H1 (cell line): ENCODE data around the gene GPHB5. TPM values are rescaled to one million over a fixed set of nuclear protein-coding genes. Genes with fewer than 3 reads are reported as not detected.

ENCODE experiments used
- CTCF ChIA-PET: fragments of 300-600 bp; sonication (Branson Sonifier 250); formaldehyde crosslinking; loops from one replicate; lab custom pipeline; 2021; ENCODE audit not compliant: partially characterized antibody; lab: Charles Lee
- POLR2A ChIA-PET: fragments of 300-600 bp; sonication (Branson Sonifier 250); formaldehyde crosslinking; loops from one replicate; lab custom pipeline; 2021; ENCODE audit warnings: inconsistent platforms; ENCODE audit not compliant: partially characterized antibody; lab: Charles Lee
- DNase-seq, 2 experiments: peaks; one replicate each; pipeline versions ENCODE4 v3.0.0 to v3.0.0-alpha.2; 2010 to 2022; ENCODE audit warnings: low spot score in 2 of 2, low read depth in 1 of 2, mixed read lengths in 1 of 2
- FAIRE-seq: peaks from 2 replicates; lab custom pipeline; 2011; peaks lifted over from hg19 to GRCh38; lab: Jason Lieb, UNC
- H2AFZ ChIP-seq: 2 replicates; pipeline ENCODE4 v1.8.1; 2012; ENCODE audit warnings: low read length, inconsistent platforms
- H2AK5ac ChIP-seq: 2 replicates; pipeline ENCODE4 v1.6.1; 2013; ENCODE audit warnings: low read depth, low read length
- H2BK120ac ChIP-seq: replicated peaks from 2 replicates; pipeline ENCODE3; 2013; ENCODE audit warnings: low read depth, low read length, inconsistent platforms
- H2BK12ac ChIP-seq: 2 replicates; pipeline ENCODE4 v1.6.1; 2013; ENCODE audit warnings: low read depth, low read length
- H2BK15ac ChIP-seq: 2 replicates; pipeline ENCODE4 v1.6.1; 2013; ENCODE audit warnings: low read length
- H2BK20ac ChIP-seq: 2 replicates; pipeline ENCODE4 v1.6.1; 2013; ENCODE audit warnings: low read length
- H2BK5ac ChIP-seq: 2 replicates; pipeline ENCODE4 v1.6.1; 2013; ENCODE audit warnings: low read depth, low read length
- H3K14ac ChIP-seq: 2 replicates; pipeline ENCODE4 v1.6.1; 2013; ENCODE audit warnings: inconsistent platforms; ENCODE audit not compliant: insufficient read length
- H3K18ac ChIP-seq: 2 replicates; pipeline ENCODE4 v1.6.1; 2013; ENCODE audit warnings: low read length; ENCODE audit errors: extremely low read depth
- H3K23ac ChIP-seq: 2 replicates; pipeline ENCODE4 v1.6.1; 2013; ENCODE audit warnings: inconsistent platforms; ENCODE audit not compliant: insufficient read length
- H3K23me2 ChIP-seq: 2 replicates; pipeline ENCODE4 v1.6.1; 2013; ENCODE audit warnings: low read depth, low read length
- H3K27ac ChIP-seq: 2 replicates; pipeline ENCODE4 v1.6.1; 2011; ENCODE audit warnings: low read depth, low read length, inconsistent platforms
- H3K27me3 ChIP-seq, 4 experiments: replicated peaks in 1 of 4; 1 replicate in 1 of 4; 2 replicates in 3 of 4; pipeline versions ENCODE4 v1.6.1 to v1.8.1; 2011 to 2013; ENCODE audit warnings: low read length in 3 of 4, mild to moderate bottlenecking in 3 of 4, inconsistent platforms in 2 of 4, mixed read lengths in 2 of 4, moderate library complexity in 1 of 4; ENCODE audit not compliant: control insufficient read depth in 3 of 4, insufficient read depth in 3 of 4; ENCODE audit errors: extremely low read depth in 1 of 4
- H3K36me3 ChIP-seq, 4 experiments: 2 replicates each; pipeline versions ENCODE4 v1.6.1 to v1.8.1; 2011 to 2013; ENCODE audit warnings: mild to moderate bottlenecking in 4 of 4, low read length in 3 of 4, moderate library complexity in 2 of 4, control low read depth in 1 of 4, inconsistent platforms in 1 of 4; ENCODE audit not compliant: insufficient read depth in 4 of 4, control insufficient read depth in 2 of 4
- H3K4ac ChIP-seq: replicated peaks from 2 replicates; pipeline ENCODE3; 2013; ENCODE audit warnings: low read length, low read depth, mixed read lengths, inconsistent platforms; ENCODE audit not compliant: insufficient read length
- H3K4me1 ChIP-seq, 4 experiments: replicated peaks in 1 of 4; 1 replicate in 1 of 4; 2 replicates in 3 of 4; pipeline versions ENCODE4 v1.6.1 to v1.8.1; 2011 to 2013; ENCODE audit warnings: low read length in 3 of 4, inconsistent platforms in 2 of 4, mixed read lengths in 1 of 4; ENCODE audit not compliant: insufficient read depth in 4 of 4, control insufficient read depth in 3 of 4
- H3K4me2 ChIP-seq, 2 experiments: 2 replicates each; pipeline versions ENCODE4 v1.6.1 to v1.8.1; 2011 to 2013; ENCODE audit warnings: low read depth in 2 of 2, low read length in 2 of 2, control low read depth in 1 of 2, inconsistent platforms in 1 of 2, mild to moderate bottlenecking in 1 of 2; ENCODE audit not compliant: insufficient read depth in 1 of 2
- H3K4me3 ChIP-seq, 4 experiments: fragments of 200-600, 300-600 bp in 1 of 4; sonication (generic), shearing (Covaris generic), sonication (Bioruptor Twin) in 1 of 4; 2 replicates each; pipeline versions ENCODE4 v1.5.1 to v1.8.1; 2011 to 2016; ENCODE audit warnings: low read length in 4 of 4, low read depth in 3 of 4, control low read depth in 2 of 4, inconsistent platforms in 2 of 4, mild to moderate bottlenecking in 2 of 4, mixed read lengths in 1 of 4, moderate library complexity in 1 of 4; ENCODE audit not compliant: insufficient read depth in 2 of 4; ENCODE audit errors: extremely low read depth in 1 of 4
- H3K56ac ChIP-seq: replicated peaks from 2 replicates; pipeline ENCODE3; 2013; ENCODE audit warnings: low read depth, mild to moderate bottlenecking, mixed read lengths, low read length, inconsistent platforms; ENCODE audit not compliant: insufficient read length
- H3K79me1 ChIP-seq: 2 replicates; pipeline ENCODE4 v1.6.1; 2013; ENCODE audit warnings: low read depth, low read length, control low read depth
- H3K79me2 ChIP-seq, 2 experiments: 2 replicates each; pipeline versions ENCODE4 v1.6.1 to v1.8.1; 2012 to 2013; ENCODE audit warnings: low read length in 2 of 2, mild to moderate bottlenecking in 2 of 2, inconsistent platforms in 1 of 2; ENCODE audit not compliant: insufficient read depth in 2 of 2, control insufficient read depth in 1 of 2
- H3K9ac ChIP-seq, 4 experiments: replicated peaks in 1 of 4; 1 replicate in 1 of 4; 2 replicates in 3 of 4; pipeline versions ENCODE4 v1.6.1 to v1.8.1; 2011 to 2013; ENCODE audit warnings: low read depth in 3 of 4, low read length in 3 of 4, control low read depth in 2 of 4, mild to moderate bottlenecking in 2 of 4, moderate library complexity in 2 of 4, inconsistent platforms in 1 of 4; ENCODE audit errors: extremely low read depth in 1 of 4
- H3K9me3 ChIP-seq, 2 experiments: 2 replicates each; pipeline versions ENCODE4 v1.6.1 to v1.8.1; 2012 to 2013; ENCODE audit warnings: mild to moderate bottlenecking in 2 of 2, moderate library complexity in 2 of 2, control low read depth in 1 of 2, inconsistent platforms in 1 of 2, low read depth in 1 of 2, low read length in 1 of 2, mixed read lengths in 1 of 2; ENCODE audit not compliant: insufficient read depth in 2 of 2
- H4K20me1 ChIP-seq, 2 experiments: replicated peaks in 1 of 2; 2 replicates each; pipeline versions ENCODE3 to v1.8.1; 2011 to 2013; ENCODE audit warnings: inconsistent platforms in 2 of 2, low read length in 2 of 2, mild to moderate bottlenecking in 1 of 2; ENCODE audit not compliant: insufficient read depth in 2 of 2, control insufficient read depth in 1 of 2
- H4K5ac ChIP-seq: 2 replicates; pipeline ENCODE4 v1.6.1; 2013; ENCODE audit warnings: low read length, low read depth, mixed read lengths, inconsistent platforms; ENCODE audit not compliant: insufficient read length
- H4K8ac ChIP-seq: 2 replicates; pipeline ENCODE4 v1.8.0; 2013; ENCODE audit warnings: mild to moderate bottlenecking, moderate library complexity, low read length, inconsistent platforms; ENCODE audit not compliant: insufficient read depth; ENCODE audit errors: extremely low read depth
- H4K91ac ChIP-seq: replicated peaks from 2 replicates; pipeline ENCODE3; 2013; ENCODE audit warnings: low read length, mixed read lengths, inconsistent platforms; ENCODE audit not compliant: insufficient read length
- BACH1 ChIP-seq: IDR thresholded peaks from 2 replicates; pipeline ENCODE4 v1.6.1; 2012; ENCODE audit warnings: low read length, improper control_type of control experiment
- CBX5 ChIP-seq: fragments of 300-800, 300-1000 bp; sonication (generic); IDR thresholded peaks from 2 replicates; pipeline ENCODE4 v1.7.1; 2016; ENCODE audit warnings: antibody characterized with exemption, low read length, low read depth
- CHD2 ChIP-seq: IDR thresholded peaks from 2 replicates; pipeline ENCODE4 v1.6.1; 2012; ENCODE audit warnings: low read length, improper control_type of control experiment
- E2F6 ChIP-seq: IDR thresholded peaks from 2 replicates; pipeline ENCODE4 v1.6.1; 2012; ENCODE audit warnings: inconsistent platforms
- EZH2 ChIP-seq: fragments of 200-600 bp; sonication (generic); IDR thresholded peaks from 2 replicates; pipeline ENCODE4 v1.7.1; 2012; ENCODE audit warnings: low read depth, mild to moderate bottlenecking, moderate library complexity, low read length, inconsistent platforms; ENCODE audit not compliant: severe bottlenecking
- GABPA ChIP-seq: IDR thresholded peaks from 2 replicates; pipeline ENCODE4 v1.6.1; 2011; ENCODE audit warnings: mild to moderate bottlenecking, low read length, moderate library complexity, borderline replicate concordance; ENCODE audit not compliant: insufficient read depth
- KDM4A ChIP-seq: IDR thresholded peaks from one replicate; pipeline ENCODE4 v1.7.1; 2012; ENCODE audit warnings: low read depth, mild to moderate bottlenecking, moderate library complexity, low read length, inconsistent platforms; ENCODE audit not compliant: severe bottlenecking
- RBBP5 ChIP-seq: IDR thresholded peaks from 2 replicates; pipeline ENCODE4 v1.7.1; 2012; ENCODE audit warnings: low read depth, mild to moderate bottlenecking, inconsistent platforms, low read length, moderate library complexity, borderline replicate concordance
- RNF2 ChIP-seq: fragments of 200-900, 300-1000 bp; sonication (generic); IDR thresholded peaks from 2 replicates; pipeline ENCODE4 v1.7.1; 2016; ENCODE audit warnings: borderline replicate concordance, low read depth, mild to moderate bottlenecking, antibody characterized with exemption, low read length; ENCODE audit not compliant: poor library complexity, severe bottlenecking; ENCODE audit errors: missing control alignments
- SIN3A ChIP-seq, 2 experiments: IDR thresholded peaks in 1 of 2; conservative IDR thresholded peaks in 1 of 2; 2 replicates each; pipeline ENCODE4 v1.6.1; 2011 to 2012; ENCODE audit warnings: low read length in 2 of 2, improper control_type of control experiment in 1 of 2, low read depth in 1 of 2, mild to moderate bottlenecking in 1 of 2
- SRF ChIP-seq: IDR thresholded peaks from 2 replicates; pipeline ENCODE4 v1.6.1; 2011; ENCODE audit warnings: mild to moderate bottlenecking, low read depth, low read length, moderate library complexity
- TCF12 ChIP-seq: IDR thresholded peaks from 2 replicates; pipeline ENCODE4 v1.6.1; 2011; ENCODE audit warnings: low read depth, mild to moderate bottlenecking, low read length
- WGBS, 2 experiments: shearing (Covaris generic) in 1 of 2; methylation state at CpG; one replicate each; pipeline versions ENCODE4 v1.1.6 to v1.1.7; 2013 to 2015; ENCODE audit warnings: low lambda C conversion rate in 2 of 2, mixed read lengths in 2 of 2, inconsistent platforms in 1 of 2, low coverage in 1 of 2, missing lambda C conversion rate in 1 of 2; ENCODE audit not compliant: insufficient replicate concordance in 2 of 2, insufficient coverage in 1 of 2, insufficient read length in 1 of 2; ENCODE audit errors: extremely low coverage in 1 of 2, missing lambda C conversion rate in 1 of 2; 5-methylcytosine and 5-hydroxymethylcytosine counted together
- polyA plus RNA-seq, 7 experiments: library from polyadenylated mRNA; depleted of rRNA in 3 of 7; stranded (reverse) in 5 of 7; unstranded in 2 of 7; fragments of >200 nt in 5 of 7; fragments of 200-250 nt in 2 of 7; gene quantifications; 1 replicate in 5 of 7; 2 replicates in 1 of 7; 4 replicates in 1 of 7; pipeline versions ENCODE4 v1.2.1 to v1.2.3, GENCODE V29; 2011 to 2013; ENCODE audit warnings: missing spikeins in 2 of 7, mixed read lengths in 2 of 7
- total RNA-seq: library from RNA; stranded (reverse); fragmentation: NEBNext Ultra II Directional; extraction: Animal tissue kit (Norgen Biotek cat#: 25700); gene quantifications from 2 replicates; pipeline ENCODE4 v1.2.1, GENCODE V29; 2021

Gene GPHB5
- total and polyA plus RNA-seq, 2 of the 8 experiments (the other 6 are each of a cell fraction or from before 2014, with no cell fraction given), result not detected

DNA sequence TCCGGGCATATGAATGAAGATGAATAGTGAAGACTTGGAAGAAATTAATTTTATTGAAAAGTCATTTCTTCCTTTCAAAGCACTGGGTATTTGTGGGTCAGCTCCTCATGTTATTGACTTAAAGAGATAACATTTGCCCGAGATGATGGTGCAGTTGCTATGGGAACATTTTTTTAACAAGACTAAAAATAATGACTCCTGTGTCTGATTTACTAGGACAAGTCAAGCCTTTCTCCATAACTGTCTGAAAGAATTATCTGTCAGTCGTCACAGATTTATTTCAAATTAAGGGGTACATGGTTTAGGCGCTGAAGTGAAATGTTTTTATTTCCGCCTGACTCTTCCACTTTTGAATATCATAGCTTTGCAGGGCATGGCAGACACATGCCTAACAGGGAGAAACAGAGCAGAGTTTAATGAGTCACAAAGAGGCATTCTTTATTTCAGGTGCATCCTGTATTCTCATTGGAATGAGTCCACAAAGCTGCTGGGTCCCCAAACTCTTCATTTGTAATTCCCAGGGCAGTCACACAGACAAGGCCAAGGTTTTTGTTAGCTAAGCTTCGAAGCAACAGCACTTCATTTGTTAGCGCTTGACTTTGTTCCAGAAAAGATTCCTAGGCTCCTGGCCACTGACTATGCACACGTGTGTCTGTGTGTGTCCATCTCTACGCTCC is 4.3 kb upstream of the GPHB5 start:
- POLR2A ChIA-PET, result no interaction called here
- no peak for TF ChIP-seq CBX5
- no peak for TF ChIP-seq GABPA
- no peak for TF ChIP-seq CHD2
- TF ChIP-seq SRF, result no peak
- TF ChIP-seq E2F6, result no peak
- TF ChIP-seq KDM4A, result no peak
- TF ChIP-seq EZH2, result no peak
- TF ChIP-seq RNF2, result no peak
- no peak for TF ChIP-seq BACH1
- TF ChIP-seq TCF12, result no peak
- no peak for TF ChIP-seq SIN3A (conservative IDR thresholded peaks at IDR 0.05 in 1 of 2, IDR thresholded peaks at IDR 0.05 in 1 of 2; ENCODE audit: low read depth in 1 of 2, low read length in 2 of 2)
- no peak for TF ChIP-seq RBBP5

More for the DNA sequence above, 4.3 kb upstream of the GPHB5 start:
- Histone ChIP-seq H3K23me2 (no peaks in the 10 kb centered on the region), H3K18ac (no peak overlapping the region), H3K23ac (no peak overlapping the region), H4K91ac (no peak overlapping the region), H3K79me1 (no peaks in the 10 kb centered on the region), H2BK15ac (no peak overlapping the region), H3K36me3 (no peaks in the 10 kb centered on the region), H4K20me1 (no peaks in the 10 kb centered on the region), H4K5ac (no peak overlapping the region), H3K14ac (no peak overlapping the region), H3K4me3 (no peak overlapping the region), H2BK120ac (no peak overlapping the region), H2BK20ac (no peak overlapping the region), H3K9me3 (no peaks in the 10 kb centered on the region), H3K4ac (no peak overlapping the region), H3K4me2 (no peak overlapping the region), H3K27me3 (no peaks in the 10 kb centered on the region; a peak in 1 of 7 replicates), H3K27ac (no peak overlapping the region), H3K79me2 (no peaks in the 10 kb centered on the region), H3K4me1 (no peaks in the 10 kb centered on the region), H2AK5ac (no peak overlapping the region), H2BK5ac (no peak overlapping the region), H4K8ac (no peak overlapping the region), H3K56ac (no peak overlapping the region), H2BK12ac (no peak overlapping the region), H2AFZ (no peak overlapping the region), H3K9ac (no peak overlapping the region)
- 84% methylated on average over 9 of the region's 9 CpGs; no CpG with 5 or more reads in 1 of the 2 experiments for WGBS, 2 experiments
- FAIRE-seq, result no peak
- CTCF ChIA-PET, result interaction anchor here (0.8 to 2.7 kb wide), 4 partner anchors 13 to 1197 kb away, joined by 3 to 20 read pairs (median 4); no protein-coding TSS in a partner anchor
- DNase-seq, result no peak
